Activated CD4-positive, CD25-positive, alpha-beta regulatory T cell treated with anti-CD3 and anti-CD28 coated beads, Interleukin-2, amount 50 U/mL, for 24 hours (primary cell): ENCODE results near the gene MYO1D.

Experiments used
- ATAC-seq, 2 donors: fragments of 150-1000 bp; cut with Tn5 transposase; one replicate each; pipeline ENCODE4 v1.10.0; 2021; ENCODE audit warnings: mild to moderate bottlenecking in 1 of 2, moderate library complexity in 1 of 2

The MYO1D gene

GRCh38 chr17:32610943-32611342 lies 266.0 kb downstream of the MYO1D start:
- ATAC-seq: no peak

- ATAC-seq: no peak
Observed at GRCh38 chr17:32609884-32610650, 266.9 kb downstream of the MYO1D start.

- peak; percentile 96 to 99 for ATAC-seq
Observed at GRCh38 chr17:32609085-32609484, 267.8 kb downstream of the MYO1D start.

GRCh38 chr17:32608267-32608666 lies 268.7 kb downstream of the MYO1D start:
- ATAC-seq: no peak

- ATAC-seq: no peak
Observed at GRCh38 chr17:32604966-32605365, 272.0 kb downstream of the MYO1D start.

- ATAC-seq: no peak
Observed at GRCh38 chr17:32602396-32602795, 274.5 kb downstream of the MYO1D start.

GRCh38 chr17:32601866-32602265 lies 275.1 kb downstream of the MYO1D start:
- no peak for ATAC-seq

GRCh38 chr17:32596628-32597027 lies 280.3 kb downstream of the MYO1D start:
- ATAC-seq: no peak

GRCh38 chr17:32596206-32596605 lies 280.7 kb downstream of the MYO1D start:
- no peak for ATAC-seq

GRCh38 chr17:32593003-32593402 lies 283.9 kb downstream of the MYO1D start:
- no peak for ATAC-seq

- no peak for ATAC-seq
Observed at GRCh38 chr17:32591405-32591804, 285.5 kb downstream of the MYO1D start.

- no peak for ATAC-seq
Observed at GRCh38 chr17:32590974-32591373, 285.9 kb downstream of the MYO1D start.

GRCh38 chr17:32588982-32589381 lies 287.9 kb downstream of the MYO1D start:
- ATAC-seq: no peak

- no peak for ATAC-seq
Observed at GRCh38 chr17:32588135-32588534, 288.8 kb downstream of the MYO1D start.

GRCh38 chr17:32586666-32587065 lies 290.3 kb downstream of the MYO1D start:
- ATAC-seq: no peak

- no peak for ATAC-seq
Observed at GRCh38 chr17:32584792-32585191, 292.1 kb downstream of the MYO1D start.

- no peak for ATAC-seq
Observed at GRCh38 chr17:32583053-32583452, 293.9 kb downstream of the MYO1D start.

GRCh38 chr17:32575852-32576251 lies 301.1 kb downstream of the MYO1D start:
- peak; percentile 41 to 74 for ATAC-seq

- no peak for ATAC-seq
Observed at GRCh38 chr17:32570081-32570396, 306.9 kb downstream of the MYO1D start.

- ATAC-seq: peak in 1 of 2 donors; percentile 45
Observed at GRCh38 chr17:32569171-32570080, 307.5 kb downstream of the MYO1D start.

GRCh38 chr17:32568705-32569104 lies 308.2 kb downstream of the MYO1D start:
- no peak for ATAC-seq

- no peak for ATAC-seq
Observed at GRCh38 chr17:32567511-32567910, 309.4 kb downstream of the MYO1D start.

- no peak for ATAC-seq
Observed at GRCh38 chr17:32567086-32567485, 309.8 kb downstream of the MYO1D start.

GRCh38 chr17:32566303-32566702 lies 310.6 kb downstream of the MYO1D start:
- ATAC-seq: no peak
